Smooth muscle cell (in vitro differentiated cells): ENCODE data around the gene FGFR2. TPM values are rescaled to one million over a fixed set of nuclear protein-coding genes. Genes with fewer than 3 reads are reported as not detected.

Source experiments
- DNase-seq: peaks from one replicate; lab custom pipeline; 2025; ENCODE audit not compliant: unreplicated experiment; lab: John Stamatoyannopoulos, UW
- H2AFZ ChIP-seq: fragments of 200-600 bp; sonication (generic); 2 replicates; pipeline ENCODE4 v1.6.0; 2016; ENCODE audit warnings: antibody characterized with exemption, low read depth, mild to moderate bottlenecking
- H3F3A ChIP-seq: fragments of 200-600 bp; sonication (generic); 2 replicates; pipeline ENCODE4 v1.6.0; 2017; ENCODE audit warnings: antibody characterized with exemption, low read depth
- H3K27ac ChIP-seq: fragments of 200-600 bp; sonication (generic); 2 replicates; pipeline ENCODE4 v1.5.1; 2016; ENCODE audit warnings: low read depth, mild to moderate bottlenecking
- H3K27me3 ChIP-seq: fragments of 200-600 bp; sonication (generic); 2 replicates; pipeline ENCODE4 v1.6.1; 2016; ENCODE audit warnings: low read depth, mild to moderate bottlenecking
- H3K36me3 ChIP-seq: fragments of 200-600 bp; sonication (generic); 2 replicates; pipeline ENCODE4 v1.5.1; 2016; ENCODE audit warnings: low read depth
- H3K4me1 ChIP-seq: fragments of 200-600 bp; sonication (generic); 2 replicates; pipeline ENCODE4 v1.5.1; 2016; ENCODE audit warnings: low read depth
- H3K4me2 ChIP-seq: fragments of 200-600 bp; sonication (generic); 2 replicates; pipeline ENCODE4 v1.6.0; 2016; ENCODE audit warnings: mild to moderate bottlenecking
- H3K4me3 ChIP-seq: fragments of 200-600 bp; sonication (generic); 2 replicates; pipeline ENCODE4 v1.5.1; 2016; ENCODE audit warnings: mild to moderate bottlenecking
- H3K79me2 ChIP-seq: fragments of 200-600 bp; sonication (generic); 2 replicates; pipeline ENCODE4 v1.6.0; 2016; ENCODE audit warnings: low read depth, mild to moderate bottlenecking
- H3K9ac ChIP-seq: fragments of 200-600 bp; sonication (generic); 2 replicates; pipeline ENCODE4 v1.6.0; 2016; ENCODE audit warnings: low read depth
- H3K9me3 ChIP-seq: fragments of 200-600 bp; sonication (generic); replicated peaks from 2 replicates; pipeline ENCODE4 v1.5.1; 2016; ENCODE audit warnings: low read depth
- H4K20me1 ChIP-seq: fragments of 200-600 bp; sonication (generic); 2 replicates; pipeline ENCODE4 v1.6.0; 2016; ENCODE audit warnings: low read depth
- CTCF ChIP-seq: fragments of 200-600 bp; sonication (generic); IDR thresholded peaks from 2 replicates; pipeline ENCODE4 v1.5.1; 2017; ENCODE audit warnings: borderline replicate concordance, mild to moderate bottlenecking, antibody characterized with exemption; ENCODE audit not compliant: insufficient read depth, poor library complexity, severe bottlenecking
- WGBS: methylation state at CpG from one replicate; pipeline ENCODE4 v1.1.7; 2016; ENCODE audit warnings: low lambda C conversion rate; 5-methylcytosine and 5-hydroxymethylcytosine counted together
- polyA plus RNA-seq: library from polyadenylated mRNA; unstranded; fragments of >200 nt; fragmentation: Nextera tagmentation; extraction: Ambion mirVana; gene quantifications from 2 replicates; pipeline ENCODE4 v1.2.1, GENCODE V29; 2016
- total RNA-seq: library from RNA; depleted of rRNA; stranded (reverse); fragments of >200 nt; gene quantifications from 2 replicates; pipeline ENCODE4 v1.2.3, GENCODE V29; 2014

FGFR2 gene
- total and polyA plus RNA-seq, 2 experiments from 2014 or later: 85.9 to 103 TPM

GRCh38 chr10:121614613-121615434, 16.6 kb upstream of the FGFR2 start:
- Histone ChIP-seq H3K4me3 (no peak overlapping the region), H3K36me3 (no peaks in the 10 kb centered on the region), H3K79me2 (no peaks in the 10 kb centered on the region), H3K27me3 (no peaks in the 10 kb centered on the region), H3K9me3 (peaks cover under 1% of the 10 kb centered on the region), H4K20me1 (no peaks in the 10 kb centered on the region), H3F3A (peaks cover 13% of the 10 kb centered on the region), H3K27ac (no peak overlapping the region), H2AFZ (no peak overlapping the region), H3K4me1 (no peaks in the 10 kb centered on the region), H3K4me2 (no peak overlapping the region), H3K9ac (no peak overlapping the region)
- TF ChIP-seq CTCF: no peak
- DNase-seq: no peak
- WGBS: 89% methylated on average over 9 of the region's 9 CpGs

- Histone ChIP-seq H2AFZ (no peak overlapping the region), H3F3A (peaks cover 21% of the 10 kb centered on the region), H3K27ac (no peak overlapping the region), H3K9ac (no peak overlapping the region), H4K20me1 (no peaks in the 10 kb centered on the region), H3K79me2 (no peaks in the 10 kb centered on the region), H3K4me2 (no peak overlapping the region), H3K27me3 (no peaks in the 10 kb centered on the region), H3K4me1 (no peaks in the 10 kb centered on the region), H3K4me3 (no peak overlapping the region), H3K36me3 (no peaks in the 10 kb centered on the region), H3K9me3 (no peaks in the 10 kb centered on the region)
- DNase-seq: no peak
- TF ChIP-seq CTCF: no peak
- over 99% methylated on average over 6 of the region's 6 CpGs for WGBS
These were observed 15.2 kb upstream of the FGFR2 start for GRCh38 chr10:121613456-121613855.

GRCh38 chr10:121611393-121612159, 13.3 kb upstream of the FGFR2 start:
- 39% methylated on average over 12 of the region's 12 CpGs for WGBS
- H3K79me2 ChIP-seq: no peaks in the 10 kb centered on the region
- H4K20me1 ChIP-seq: no peaks in the 10 kb centered on the region
- H3K9ac ChIP-seq: no peak overlapping the region
- H3K27ac ChIP-seq: peak overlapping the region; percentile 74
- H3K4me1 ChIP-seq: no peaks in the 10 kb centered on the region
- no peak overlapping the region for H3K4me3 ChIP-seq
- H3K9me3 ChIP-seq: no peaks in the 10 kb centered on the region
- H3K36me3 ChIP-seq: no peaks in the 10 kb centered on the region
- H3K27me3 ChIP-seq: no peaks in the 10 kb centered on the region
- peak overlapping the region; percentile 67 for H2AFZ ChIP-seq
- DNase-seq: no peak
- H3K4me2 ChIP-seq: peak overlapping the region; percentile 72
- no peak for TF ChIP-seq CTCF
- H3F3A ChIP-seq: peaks cover 21% of the 10 kb centered on the region
